SJSA1 (cell line): ENCODE data around the gene RSL1D1. TPM values are rescaled to one million over a fixed set of nuclear protein-coding genes. Genes with fewer than 3 reads are reported as not detected.
"Not testable (repeated sequence)": the region's sequence is repeated elsewhere in the genome, so short reads cannot be mapped to it uniquely, and the experiment has no call there.

Experiments used
- DNase-seq, 2 experiments: peaks; one replicate each; pipeline ENCODE4 v3.0.0-alpha.2; 2015 to 2020; ENCODE audit warnings: low spot score in 2 of 2, low read depth in 1 of 2
- H3K27ac ChIP-seq: fragments of 250-450 bp; sonication (Bioruptor Pico); 2 replicates; pipeline ENCODE4 v1.5.1; 2020; ENCODE audit warnings: mild to moderate bottlenecking, moderate library complexity
- H3K27me3 ChIP-seq: fragments of 250-450 bp; sonication (Bioruptor Pico); replicated peaks from 2 replicates; pipeline ENCODE4 v1.5.1; 2020; ENCODE audit warnings: mild to moderate bottlenecking, moderate library complexity
- H3K36me3 ChIP-seq: fragments of 250-450 bp; sonication (Bioruptor Pico); 2 replicates; pipeline ENCODE4 v1.5.1; 2020; ENCODE audit warnings: mild to moderate bottlenecking
- H3K4me1 ChIP-seq: fragments of 250-450 bp; sonication (Bioruptor Pico); replicated peaks from 2 replicates; pipeline ENCODE4 v1.6.1; 2021; ENCODE audit warnings: mild to moderate bottlenecking
- H3K4me3 ChIP-seq: fragments of 250-450 bp; sonication (Bioruptor Pico); 2 replicates; pipeline ENCODE4 v1.5.1; 2020; ENCODE audit warnings: mild to moderate bottlenecking
- H3K9me3 ChIP-seq: fragments of 250-450 bp; sonication (Bioruptor Pico); replicated peaks from 2 replicates; pipeline ENCODE4 v1.5.1; 2020; ENCODE audit warnings: mild to moderate bottlenecking
- total RNA-seq: library from RNA; depleted of rRNA; stranded (reverse); fragments of >200 nt; shearing (Covaris generic); gene quantifications from 2 replicates; pipeline ENCODE4 v1.2.3, GENCODE V29; 2014

The RSL1D1 gene
- total RNA-seq, 1 experiment from 2014 or later: 204 TPM

GRCh38 chr16:11835309-11835708, 16.0 kb downstream of the RSL1D1 start:
- H3K36me3 ChIP-seq: peaks cover 43% of the 10 kb centered on the region
- DNase-seq: no peak
- H3K27ac ChIP-seq: no peak overlapping the region
- H3K4me3 ChIP-seq: no peak overlapping the region
- H3K27me3 ChIP-seq: no peaks in the 10 kb centered on the region
- H3K4me1 ChIP-seq: peaks cover 16% of the 10 kb centered on the region
- no peaks in the 10 kb centered on the region for H3K9me3 ChIP-seq

GRCh38 chr16:11833951-11834695, 17.2 kb downstream of the RSL1D1 start:
- Histone ChIP-seq H3K36me3 (peaks cover 33% of the 10 kb centered on the region), H3K9me3 (no peaks in the 10 kb centered on the region), H3K4me1 (peaks cover 16% of the 10 kb centered on the region), H3K27ac (no peak overlapping the region), H3K27me3 (no peaks in the 10 kb centered on the region), H3K4me3 (no peak overlapping the region)
- DNase-seq: no peak

GRCh38 chr16:11828696-11829095, 22.6 kb downstream of the RSL1D1 start:
- H3K9me3 ChIP-seq: no peaks in the 10 kb centered on the region
- H3K27me3 ChIP-seq: no peaks in the 10 kb centered on the region
- no peak overlapping the region for H3K27ac ChIP-seq
- DNase-seq: no peak
- no peaks in the 10 kb centered on the region for H3K4me1 ChIP-seq
- H3K36me3 ChIP-seq: no peaks in the 10 kb centered on the region
- no peak overlapping the region for H3K4me3 ChIP-seq

GRCh38 chr16:11825520-11826165, 25.7 kb downstream of the RSL1D1 start:
- H3K4me1 ChIP-seq, H3K4me3 ChIP-seq, H3K36me3 ChIP-seq, H3K27ac ChIP-seq, H3K9me3 ChIP-seq, H3K27me3 ChIP-seq, DNase-seq: not testable (repeated sequence)

- Histone ChIP-seq H3K9me3 (no peaks in the 10 kb centered on the region), H3K36me3 (no peaks in the 10 kb centered on the region), H3K4me1 (no peaks in the 10 kb centered on the region), H3K27me3 (no peaks in the 10 kb centered on the region), H3K27ac (no peak overlapping the region), H3K4me3 (no peak overlapping the region)
- DNase-seq: no peak
Observed at GRCh38 chr16:11824362-11824761, 27.0 kb downstream of the RSL1D1 start.

GRCh38 chr16:11823645-11824044, 27.7 kb downstream of the RSL1D1 start:
- not testable (repeated sequence) for H3K27me3 ChIP-seq, H3K4me1 ChIP-seq, H3K27ac ChIP-seq, H3K9me3 ChIP-seq, H3K36me3 ChIP-seq, H3K4me3 ChIP-seq, DNase-seq

- DNase-seq: no peak
- no peaks in the 10 kb centered on the region for H3K27me3 ChIP-seq
Observed at GRCh38 chr16:11819798-11820197, 31.5 kb downstream of the RSL1D1 start.

GRCh38 chr16:11818970-11819369, 32.4 kb downstream of the RSL1D1 start:
- not testable (repeated sequence) for H3K36me3 ChIP-seq, H3K9me3 ChIP-seq, H3K4me1 ChIP-seq, H3K27ac ChIP-seq, DNase-seq, H3K4me3 ChIP-seq, H3K27me3 ChIP-seq

More at GRCh38 chr16:11819798-11820197, 31.5 kb downstream of the RSL1D1 start:
- H3K9me3 ChIP-seq: no peaks in the 10 kb centered on the region
- no peaks in the 10 kb centered on the region for H3K36me3 ChIP-seq
- H3K4me3 ChIP-seq: no peak overlapping the region
- no peaks in the 10 kb centered on the region for H3K4me1 ChIP-seq
- no peak overlapping the region for H3K27ac ChIP-seq

- no peak for DNase-seq
- Histone ChIP-seq H3K27ac (no peak overlapping the region), H3K4me1 (no peaks in the 10 kb centered on the region), H3K27me3 (no peaks in the 10 kb centered on the region), H3K4me3 (no peak overlapping the region), H3K9me3 (no peaks in the 10 kb centered on the region), H3K36me3 (no peaks in the 10 kb centered on the region)
Observed at GRCh38 chr16:11816123-11816522, 35.2 kb downstream of the RSL1D1 start.

- not testable (repeated sequence) for H3K27ac ChIP-seq, H3K9me3 ChIP-seq, H3K4me3 ChIP-seq, DNase-seq, H3K4me1 ChIP-seq, H3K27me3 ChIP-seq, H3K36me3 ChIP-seq
Observed at GRCh38 chr16:11814800-11815199, 36.5 kb downstream of the RSL1D1 start.

- DNase-seq: no peak
- Histone ChIP-seq H3K4me3 (no peak overlapping the region), H3K27ac (no peak overlapping the region), H3K27me3 (no peaks in the 10 kb centered on the region), H3K36me3 (no peaks in the 10 kb centered on the region), H3K9me3 (no peaks in the 10 kb centered on the region), H3K4me1 (peaks cover 22% of the 10 kb centered on the region)
Observed at GRCh38 chr16:11806721-11807120, 44.6 kb downstream of the RSL1D1 start.

- Histone ChIP-seq H3K9me3 (no peaks in the 10 kb centered on the region), H3K4me1 (peaks cover 31% of the 10 kb centered on the region), H3K4me3 (no peak overlapping the region), H3K27ac (no peak overlapping the region), H3K36me3 (no peaks in the 10 kb centered on the region), H3K27me3 (no peaks in the 10 kb centered on the region)
- no peak for DNase-seq
Observed at GRCh38 chr16:11805556-11805955, 45.8 kb downstream of the RSL1D1 start.

- H3K4me1 ChIP-seq: peaks cover 58% of the 10 kb centered on the region
- no peaks in the 10 kb centered on the region for H3K27me3 ChIP-seq
- no peak overlapping the region for H3K4me3 ChIP-seq
- DNase-seq: peak; percentile 74 to 86
- peak overlapping the region; percentile 59 for H3K27ac ChIP-seq
- no peaks in the 10 kb centered on the region for H3K9me3 ChIP-seq
- H3K36me3 ChIP-seq: peaks cover 4% of the 10 kb centered on the region
Observed at GRCh38 chr16:11801481-11802021, 49.8 kb downstream of the RSL1D1 start.

GRCh38 chr16:11800382-11800718, 51.0 kb downstream of the RSL1D1 start:
- Histone ChIP-seq H3K27me3 (no peaks in the 10 kb centered on the region), H3K27ac (peak overlapping the region; percentile 59), H3K9me3 (no peaks in the 10 kb centered on the region), H3K4me1 (peaks cover 67% of the 10 kb centered on the region), H3K4me3 (no peak overlapping the region), H3K36me3 (peaks cover 16% of the 10 kb centered on the region)
- peak; percentile 78 to 81 for DNase-seq
